Bladder microvascular endothelial cell (primary cell): ENCODE data around the gene RBM15. TPM values are rescaled to one million over a fixed set of nuclear protein-coding genes. Genes with fewer than 3 reads are reported as not detected.

Source experiments
- total RNA-seq: library from RNA; depleted of rRNA; stranded (reverse); fragments of >200 nt; gene quantifications from 2 replicates; pipeline ENCODE4 v1.2.3, GENCODE V29; 2014

The RBM15 gene, protein sequence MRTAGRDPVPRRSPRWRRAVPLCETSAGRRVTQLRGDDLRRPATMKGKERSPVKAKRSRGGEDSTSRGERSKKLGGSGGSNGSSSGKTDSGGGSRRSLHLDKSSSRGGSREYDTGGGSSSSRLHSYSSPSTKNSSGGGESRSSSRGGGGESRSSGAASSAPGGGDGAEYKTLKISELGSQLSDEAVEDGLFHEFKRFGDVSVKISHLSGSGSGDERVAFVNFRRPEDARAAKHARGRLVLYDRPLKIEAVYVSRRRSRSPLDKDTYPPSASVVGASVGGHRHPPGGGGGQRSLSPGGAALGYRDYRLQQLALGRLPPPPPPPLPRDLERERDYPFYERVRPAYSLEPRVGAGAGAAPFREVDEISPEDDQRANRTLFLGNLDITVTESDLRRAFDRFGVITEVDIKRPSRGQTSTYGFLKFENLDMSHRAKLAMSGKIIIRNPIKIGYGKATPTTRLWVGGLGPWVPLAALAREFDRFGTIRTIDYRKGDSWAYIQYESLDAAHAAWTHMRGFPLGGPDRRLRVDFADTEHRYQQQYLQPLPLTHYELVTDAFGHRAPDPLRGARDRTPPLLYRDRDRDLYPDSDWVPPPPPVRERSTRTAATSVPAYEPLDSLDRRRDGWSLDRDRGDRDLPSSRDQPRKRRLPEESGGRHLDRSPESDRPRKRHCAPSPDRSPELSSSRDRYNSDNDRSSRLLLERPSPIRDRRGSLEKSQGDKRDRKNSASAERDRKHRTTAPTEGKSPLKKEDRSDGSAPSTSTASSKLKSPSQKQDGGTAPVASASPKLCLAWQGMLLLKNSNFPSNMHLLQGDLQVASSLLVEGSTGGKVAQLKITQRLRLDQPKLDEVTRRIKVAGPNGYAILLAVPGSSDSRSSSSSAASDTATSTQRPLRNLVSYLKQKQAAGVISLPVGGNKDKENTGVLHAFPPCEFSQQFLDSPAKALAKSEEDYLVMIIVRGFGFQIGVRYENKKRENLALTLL
- total RNA-seq: 24.6 and 40.0 TPM in 2 replicates

DNA sequence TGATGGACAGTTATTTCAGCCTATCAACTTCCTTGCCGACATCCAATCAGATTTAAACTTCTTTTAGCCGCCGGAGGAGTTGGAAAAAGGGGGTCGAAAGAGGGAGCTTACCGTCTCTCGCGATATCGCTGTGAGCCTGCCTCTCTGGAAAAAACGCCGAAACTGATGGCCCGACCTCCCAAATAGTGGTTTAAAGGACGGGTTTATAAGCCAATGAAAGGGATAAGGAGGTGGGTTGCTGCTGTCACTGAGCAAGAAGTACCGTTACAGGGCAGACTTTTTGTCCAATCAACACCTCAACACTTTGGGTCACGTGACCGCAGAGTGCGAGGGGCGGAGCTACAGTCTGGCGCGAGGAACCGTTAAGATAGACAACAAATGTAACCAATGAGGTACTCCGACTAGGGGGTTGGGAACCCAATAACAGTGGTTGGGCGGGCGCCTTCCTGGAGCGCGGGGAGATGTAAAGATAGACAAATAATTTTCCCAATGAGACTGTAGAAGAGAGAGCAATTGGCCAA, at the start of gene RBM15:
Gene RBM15 (plus strand): TSS at position 492 of the 521 bp plus-strand sequence. CDS start 29 bp downstream, at position 521.

DNA sequence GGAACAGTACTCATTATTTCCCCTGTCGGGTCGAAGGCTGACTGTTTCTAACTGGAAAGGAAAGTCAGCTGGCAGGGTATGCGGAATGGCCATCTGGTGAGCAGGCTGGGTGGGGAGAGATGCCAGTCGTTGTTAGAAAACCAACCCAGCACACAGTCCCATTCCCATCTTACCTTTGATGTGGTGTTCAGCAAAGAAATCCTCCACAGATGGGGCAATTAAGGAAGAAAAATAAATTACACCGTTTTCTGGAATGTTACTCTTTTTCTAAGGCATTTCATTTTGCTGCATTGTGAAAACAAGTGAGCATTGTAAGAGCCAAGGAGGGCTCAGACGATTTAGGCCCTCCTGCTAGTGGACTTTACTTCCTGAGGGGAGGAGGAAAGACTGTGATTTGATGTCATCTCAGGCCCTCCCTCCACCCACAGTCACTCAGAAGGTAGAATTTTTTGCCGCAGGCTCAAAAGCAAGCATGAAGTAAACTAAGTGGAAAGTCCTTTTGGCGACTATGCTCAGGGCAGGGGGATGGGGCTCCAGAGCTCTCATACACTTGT, 51.6 kb downstream of the RBM15 start, which contains the start of gene SLC16A4:
Gene SLC16A4 (minus strand): TSS at position 335 of the 554 bp plus-strand sequence. CDS start 1,703 bp downstream, outside the sequence.

Other genes with a start within 250 kb of the RBM15 start
- gene UBL4B, start 226.9 kb upstream of the RBM15 start, total RNA-seq: not detected in 2 replicates
- under 0.01 and 1.1 TPM in 2 replicates for gene SLC6A17, start 188.9 kb upstream of the RBM15 start, total RNA-seq
- 3.9 and 5.4 TPM in 2 replicates for gene KCNC4, start 129.1 kb upstream of the RBM15 start, total RNA-seq
- gene SLC16A4, start 51.6 kb downstream of the RBM15 start, total RNA-seq: 0.38 and 0.65 TPM in 2 replicates
- gene LAMTOR5, start 68.3 kb downstream of the RBM15 start, total RNA-seq: 36.8 and 36.9 TPM in 2 replicates
- gene PROK1, start 111.8 kb downstream of the RBM15 start, total RNA-seq: not detected in 2 replicates
- not detected in 2 replicates for gene KCNA10, start 179.8 kb downstream of the RBM15 start, total RNA-seq